Body of pancreas (tissue), 4 donors: ENCODE measurements around the gene HMX1.

Source experiments
- CTCF ChIP-seq, 7 experiments: fragments of 450-650 bp in 4 of 7; fragments of 200-600 bp in 3 of 7; sonication (generic) in 3 of 7; IDR thresholded peaks; one replicate each; pipeline ENCODE4 v1.5.1; 2016 to 2019; ENCODE audit warnings: antibody characterized with exemption in 7 of 7
- POLR2A ChIP-seq, 3 donors: fragments of 450-650 bp; IDR thresholded peaks; one replicate each; pipeline ENCODE4 v1.6.1; 2016; ENCODE audit warnings: antibody characterized with exemption in 3 of 3, mild to moderate bottlenecking in 2 of 3

- no peak for TF ChIP-seq CTCF (IDR thresholded peaks at IDR 0.05)
- no peak for TF ChIP-seq POLR2A (IDR thresholded peaks at IDR 0.05)
Observed at GRCh38 chr4:8880851-8881250, 9.2 kb upstream of the HMX1 start.
